Omental fat pad (tissue), 4 donors: ENCODE measurements around the gene TWIST1. TPM values are rescaled to one million over a fixed set of nuclear protein-coding genes. Genes with fewer than 3 reads are reported as not detected.

Experiments used
- ATAC-seq: fragments of 150-250 bp; one replicate; pipeline ENCODE4 v1.9.1; 2016; ENCODE audit warnings: mild to moderate bottlenecking, moderate library complexity; ENCODE audit not compliant: low FRiP score
- DNase-seq: peaks from one replicate; pipeline ENCODE4 v3.0.0-alpha.2; 2019; ENCODE audit warnings: low spot score
- total RNA-seq, 4 donors: library from RNA; depleted of rRNA; stranded (reverse); fragments of >200 nt; gene quantifications; one replicate each; pipeline ENCODE4 v1.1.0, GENCODE V29; 2016
- TF ChIP-seq, protein P1 (sequence below), 3 donors: fragments of 450-650 bp; IDR thresholded peaks; one replicate each; pipeline ENCODE4 v1.5.1; 2016 to 2017; ENCODE audit warnings: antibody characterized with exemption in 3 of 3, mild to moderate bottlenecking in 3 of 3, moderate library complexity in 2 of 3

Gene TWIST1
- 10 to 100 TPM in 2 of 4 donors, 1 to 10 TPM in 2; 5.4 to 14.8 (median 9.9) TPM for total RNA-seq

DNA sequence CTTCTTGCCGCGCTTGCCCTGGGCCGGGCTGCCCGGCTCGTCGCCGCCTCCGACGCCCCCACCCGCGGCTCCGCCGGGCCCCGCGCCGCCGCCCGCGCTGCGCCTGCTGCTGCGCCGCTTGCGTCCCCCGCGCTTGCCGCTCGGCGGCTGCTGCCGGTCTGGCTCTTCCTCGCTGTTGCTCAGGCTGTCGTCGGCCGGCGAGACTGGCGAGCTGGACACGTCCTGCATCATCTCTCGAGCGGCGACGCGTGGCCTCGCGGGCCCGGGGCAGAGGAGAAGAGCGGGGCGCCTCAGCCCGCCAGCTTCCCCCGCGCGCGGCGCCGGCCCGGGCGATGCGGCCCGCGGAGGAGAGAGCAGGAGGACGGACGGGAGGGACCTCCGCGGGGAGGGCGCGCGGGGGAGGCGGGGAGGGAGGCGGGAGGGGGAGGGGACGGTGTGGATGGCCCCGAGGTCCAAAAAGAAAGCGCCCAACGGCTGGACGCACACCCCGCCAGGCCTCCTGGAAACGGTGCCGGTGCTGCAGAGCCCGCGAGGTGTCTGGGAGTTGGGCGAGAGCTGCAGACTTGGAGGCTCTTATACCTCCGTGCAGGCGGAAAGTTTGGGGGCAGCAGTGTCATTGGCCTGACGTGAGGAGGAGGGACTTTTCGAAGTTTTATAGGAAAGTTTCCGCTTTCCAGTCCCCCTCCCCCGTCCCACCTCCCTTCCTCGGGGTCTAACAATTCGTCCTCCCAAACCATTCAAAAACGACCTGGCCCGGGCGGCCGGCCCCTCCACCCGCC is at the start of gene TWIST1:
Gene TWIST1 (minus strand): TSS at position 546 of the 779 bp plus-strand sequence. CDS start 315 bp downstream, at position 231.
- TF ChIP-seq, protein P1, sequence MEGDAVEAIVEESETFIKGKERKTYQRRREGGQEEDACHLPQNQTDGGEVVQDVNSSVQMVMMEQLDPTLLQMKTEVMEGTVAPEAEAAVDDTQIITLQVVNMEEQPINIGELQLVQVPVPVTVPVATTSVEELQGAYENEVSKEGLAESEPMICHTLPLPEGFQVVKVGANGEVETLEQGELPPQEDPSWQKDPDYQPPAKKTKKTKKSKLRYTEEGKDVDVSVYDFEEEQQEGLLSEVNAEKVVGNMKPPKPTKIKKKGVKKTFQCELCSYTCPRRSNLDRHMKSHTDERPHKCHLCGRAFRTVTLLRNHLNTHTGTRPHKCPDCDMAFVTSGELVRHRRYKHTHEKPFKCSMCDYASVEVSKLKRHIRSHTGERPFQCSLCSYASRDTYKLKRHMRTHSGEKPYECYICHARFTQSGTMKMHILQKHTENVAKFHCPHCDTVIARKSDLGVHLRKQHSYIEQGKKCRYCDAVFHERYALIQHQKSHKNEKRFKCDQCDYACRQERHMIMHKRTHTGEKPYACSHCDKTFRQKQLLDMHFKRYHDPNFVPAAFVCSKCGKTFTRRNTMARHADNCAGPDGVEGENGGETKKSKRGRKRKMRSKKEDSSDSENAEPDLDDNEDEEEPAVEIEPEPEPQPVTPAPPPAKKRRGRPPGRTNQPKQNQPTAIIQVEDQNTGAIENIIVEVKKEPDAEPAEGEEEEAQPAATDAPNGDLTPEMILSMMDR (IDR thresholded peaks at IDR 0.05): no peak
- ATAC-seq (peak; percentile 50), DNase-seq (no peak)

DNA sequence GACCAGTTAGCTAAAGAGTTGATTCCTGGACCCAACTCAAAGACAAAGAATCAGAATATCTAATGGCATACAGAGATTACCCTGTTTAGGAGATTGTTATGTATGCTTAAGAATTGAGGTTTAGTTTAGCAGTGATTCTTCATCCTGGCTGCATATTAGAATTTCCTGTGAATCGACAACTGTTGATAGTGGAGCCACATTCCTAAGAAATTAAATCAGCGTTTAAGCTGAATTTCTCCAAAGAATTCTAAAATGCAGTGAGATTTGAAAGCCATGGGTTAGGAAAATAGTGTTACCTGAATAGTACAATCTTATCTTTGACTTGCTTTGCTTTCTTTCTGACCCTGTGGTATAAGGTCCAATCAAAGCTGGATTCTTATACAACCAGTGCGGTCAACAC is 44.2 kb upstream of the TWIST1 start:
- TF ChIP-seq, protein P1 (IDR thresholded peaks at IDR 0.05): no peak
- ATAC-seq: no peak
- DNase-seq: no peak

DNA sequence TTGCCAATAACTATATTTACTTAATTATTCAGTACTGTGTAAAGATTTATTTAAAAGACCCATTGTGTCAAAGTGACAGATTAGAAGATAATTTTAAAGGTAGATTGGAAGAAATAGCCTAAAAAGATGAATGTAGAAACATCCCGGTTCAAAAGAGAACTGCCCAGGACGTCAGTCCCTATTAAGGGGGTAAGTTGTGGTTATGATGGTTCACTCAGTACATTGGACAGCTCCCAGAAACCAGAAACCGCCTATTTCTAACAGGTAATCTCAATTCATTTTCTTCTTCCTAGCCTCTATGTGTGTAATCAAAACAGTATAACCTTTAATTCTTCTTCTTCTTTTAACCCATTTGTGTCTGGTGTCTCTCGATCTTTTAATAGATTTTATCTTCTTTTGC is 29.3 kb upstream of the TWIST1 start:
- TF ChIP-seq, protein P1 (IDR thresholded peaks at IDR 0.05): no peak
- ATAC-seq (no peak), DNase-seq (no peak)

DNA sequence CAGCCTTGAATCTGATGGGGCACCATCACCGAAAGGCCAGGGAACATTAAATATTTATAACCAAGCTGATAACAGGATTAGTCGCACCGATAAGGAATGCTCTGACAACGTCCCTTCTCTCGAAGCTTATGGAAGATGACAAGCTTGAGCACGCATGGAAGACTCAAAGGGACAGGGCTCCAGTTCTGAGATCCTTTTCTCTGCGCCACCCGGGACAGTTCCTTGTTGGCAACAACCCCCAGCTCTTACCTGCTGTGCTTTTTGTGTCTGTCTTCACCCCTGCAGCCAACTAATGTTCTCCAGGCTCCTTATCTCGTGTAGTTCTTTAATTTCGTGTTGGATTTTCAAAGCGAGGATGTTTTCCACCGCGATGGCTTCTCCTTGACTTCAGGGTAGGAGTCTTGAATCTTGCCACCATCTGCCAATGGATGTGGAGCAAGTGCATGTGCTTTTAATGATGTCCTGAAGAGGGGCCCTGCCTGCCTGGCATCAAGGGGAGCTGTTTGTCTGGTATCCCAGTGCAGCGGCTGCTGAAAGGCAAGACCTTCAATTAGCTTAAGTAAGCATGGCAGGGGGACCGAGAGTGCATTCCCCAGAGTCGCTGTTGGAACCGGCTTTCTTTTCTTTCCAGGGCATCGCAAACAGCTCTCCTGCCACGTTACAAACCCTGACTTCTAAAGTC is 28.1 kb upstream of the TWIST1 start:
- DNase-seq (no peak), ATAC-seq (no peak)
- TF ChIP-seq, protein P1 (IDR thresholded peaks at IDR 0.05): no peak

DNA sequence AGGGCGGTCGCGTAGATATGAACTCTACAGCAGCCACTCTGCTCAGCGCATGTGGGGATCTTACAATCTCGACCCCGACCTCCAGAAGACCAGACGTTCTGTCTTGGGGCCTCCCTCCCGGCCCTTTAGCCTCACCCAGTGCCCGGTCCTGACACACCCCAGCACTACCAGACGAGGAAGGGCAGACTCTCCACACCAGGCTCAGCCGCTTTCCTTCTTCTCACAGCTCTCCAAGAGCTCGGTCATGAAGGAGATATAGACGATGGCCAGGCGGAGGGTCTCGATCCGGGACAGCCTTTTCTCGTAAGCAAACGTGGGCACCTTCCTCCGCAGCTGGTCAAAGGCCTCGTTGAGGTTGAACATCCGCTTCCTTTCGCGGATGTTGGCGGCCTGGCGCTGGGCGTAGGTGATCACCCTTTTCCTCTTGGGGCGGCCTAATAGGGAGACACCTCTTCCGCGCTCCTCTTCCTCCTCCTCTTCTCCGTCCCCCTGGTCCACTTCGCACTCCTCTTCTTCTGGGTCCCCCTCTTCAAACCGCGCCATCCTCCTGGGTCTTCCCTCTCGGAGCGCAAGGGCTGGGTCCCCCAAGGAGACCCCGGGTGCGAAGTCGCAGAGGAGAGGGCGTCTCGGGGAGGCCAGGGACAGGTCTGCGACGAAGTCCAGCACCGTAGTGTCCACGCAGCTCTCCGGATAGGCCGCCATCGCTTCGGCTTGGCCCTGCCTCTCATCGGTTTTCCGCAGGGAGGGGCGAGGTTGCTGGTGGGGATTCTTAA is 27.4 kb upstream of the TWIST1 start, which contains the start of gene FERD3L:
Gene FERD3L (minus strand): TSS at position 761 of the 773 bp plus-strand sequence. CDS start 59 bp downstream, at position 702.
- DNase-seq (no peak), ATAC-seq (no peak)
- TF ChIP-seq, protein P1 (IDR thresholded peaks at IDR 0.05): no peak

DNA sequence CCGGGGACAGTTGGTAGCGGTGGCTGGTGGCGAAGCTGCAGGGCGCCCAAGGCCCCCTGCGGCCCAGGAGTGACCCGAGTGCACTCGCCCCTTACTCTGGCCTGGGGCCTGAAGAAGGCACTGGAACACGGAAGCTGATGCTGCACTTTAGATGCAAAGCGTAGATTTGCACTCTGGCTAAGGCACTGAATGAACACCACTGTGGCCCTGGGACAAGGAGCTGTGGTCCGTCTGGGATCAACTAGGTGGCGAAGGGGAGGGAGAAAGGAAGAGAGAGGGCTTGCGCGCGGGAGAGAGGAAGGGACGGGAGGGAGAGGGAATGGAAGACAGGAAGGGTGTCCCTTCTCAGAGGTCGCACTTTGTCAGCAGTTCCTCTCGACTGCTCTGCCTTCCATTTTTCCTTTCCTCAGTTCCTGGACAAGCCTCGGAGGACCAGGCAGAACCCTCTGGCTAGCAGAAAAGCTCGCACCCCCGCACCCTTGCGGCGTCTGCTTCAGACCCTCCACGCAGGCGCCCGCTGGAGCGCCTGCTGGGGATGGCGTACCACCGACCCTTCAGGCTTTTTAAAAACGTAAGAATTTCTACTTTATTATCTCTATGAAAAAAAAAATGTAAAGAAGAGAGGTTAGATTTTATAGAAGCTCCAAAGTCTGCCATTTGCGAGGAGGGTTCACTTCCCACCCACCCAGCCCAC is 26.6 kb upstream of the TWIST1 start:
- TF ChIP-seq, protein P1 (IDR thresholded peaks at IDR 0.05): no peak
- ATAC-seq: no peak
- DNase-seq: no peak
